Measurements from ENCODE around the gene ACACB. TPM values are rescaled to one million over a fixed set of nuclear protein-coding genes. Genes with fewer than 3 reads are reported as not detected.

The ACACB gene
- total RNA-seq, 1 donor from 2014 or later: 1.7 TPM

- no peak for DNase-seq (ENCODE audit: low read depth in 2 of 2)
Observed at GRCh38 chr12:109212460-109213115, 96.2 kb downstream of the ACACB start.

- DNase-seq (ENCODE audit: low read depth in 2 of 2): no peak
Observed at GRCh38 chr12:109214131-109214530, 97.7 kb downstream of the ACACB start.

- DNase-seq (ENCODE audit: low read depth in 2 of 2): no peak
Observed at GRCh38 chr12:109218996-109219395, 102.6 kb downstream of the ACACB start.

GRCh38 chr12:109219938-109220337 is 103.6 kb downstream of the ACACB start:
- DNase-seq (ENCODE audit: low read depth in 2 of 2): no peak

- no peak for DNase-seq (ENCODE audit: low read depth in 2 of 2)
Observed at GRCh38 chr12:109221277-109221931, 105.0 kb downstream of the ACACB start.

GRCh38 chr12:109222062-109222461 is 105.7 kb downstream of the ACACB start:
- no peak for DNase-seq (ENCODE audit: low read depth in 2 of 2)

GRCh38 chr12:109222496-109222895 is 106.1 kb downstream of the ACACB start:
- no peak for DNase-seq (ENCODE audit: low read depth in 2 of 2)

GRCh38 chr12:109223211-109223610 is 106.8 kb downstream of the ACACB start:
- no peak for DNase-seq (ENCODE audit: low read depth in 2 of 2)

- no peak for DNase-seq (ENCODE audit: low read depth in 2 of 2)
Observed at GRCh38 chr12:109223868-109224267, 107.5 kb downstream of the ACACB start.

GRCh38 chr12:109228664-109229063 is 112.3 kb downstream of the ACACB start:
- no peak for DNase-seq (ENCODE audit: low read depth in 2 of 2)

- no peak for DNase-seq (ENCODE audit: low read depth in 2 of 2)
Observed at GRCh38 chr12:109230193-109230592, 113.8 kb downstream of the ACACB start.

GRCh38 chr12:109232731-109233130 is 116.3 kb downstream of the ACACB start:
- DNase-seq (ENCODE audit: low read depth in 2 of 2): no peak

GRCh38 chr12:109234012-109234411 is 117.6 kb downstream of the ACACB start:
- no peak for DNase-seq (ENCODE audit: low read depth in 2 of 2)

GRCh38 chr12:109236257-109236656 is 119.9 kb downstream of the ACACB start:
- no peak for DNase-seq (ENCODE audit: low read depth in 2 of 2)

- DNase-seq (ENCODE audit: low read depth in 2 of 2): no peak
Observed at GRCh38 chr12:109239179-109239578, 122.8 kb downstream of the ACACB start.

GRCh38 chr12:109239691-109240090 is 123.3 kb downstream of the ACACB start:
- DNase-seq (ENCODE audit: low read depth in 2 of 2): no peak

- no peak for DNase-seq (ENCODE audit: low read depth in 2 of 2)
Observed at GRCh38 chr12:109240365-109240764, 124.0 kb downstream of the ACACB start.

GRCh38 chr12:109241936-109242335 is 125.5 kb downstream of the ACACB start:
- peak; percentile 20 to 57 for DNase-seq (ENCODE audit: low read depth in 2 of 2)

- peak; percentile 74 to 81 for DNase-seq (ENCODE audit: low read depth in 2 of 2)
Observed at GRCh38 chr12:109244073-109244472, 127.7 kb downstream of the ACACB start.

- DNase-seq (ENCODE audit: low read depth in 2 of 2): no peak
Observed at GRCh38 chr12:109246221-109246620, 129.8 kb downstream of the ACACB start.

- no peak for DNase-seq (ENCODE audit: low read depth in 2 of 2)
Observed at GRCh38 chr12:109247831-109248654, 131.7 kb downstream of the ACACB start.

- no peak for DNase-seq (ENCODE audit: low read depth in 2 of 2)
Observed at GRCh38 chr12:109250523-109250922, 134.1 kb downstream of the ACACB start.
